WTC11 (cell line): ENCODE results near the gene LRMDA. TPM values are rescaled to one million over a fixed set of nuclear protein-coding genes. Genes with fewer than 3 reads are reported as not detected.

ENCODE experiments used
- ATAC-seq: fragments of 200-7000 bp; cut with Tn5 transposase; 2 replicates; pipeline ENCODE4 v1.10.0; 2021; ENCODE audit warnings: mild to moderate bottlenecking, moderate library complexity
- CTCF ChIA-PET: fragments of 300-600 bp; sonication (Branson Sonifier 250); formaldehyde crosslinking; loops from one replicate; lab custom pipeline; 2021; ENCODE audit warnings: antibody characterized with exemption; lab: Charles Lee
- POLR2A ChIA-PET: fragments of 350-600 bp; sonication (Branson Sonifier 250); formaldehyde crosslinking; loops from one replicate; lab custom pipeline; 2021; ENCODE audit warnings: antibody characterized with exemption; lab: Charles Lee
- DNase-seq: peaks from one replicate; pipeline ENCODE4 v3.0.0; 2021; ENCODE audit warnings: low spot score
- H3K27ac Mint-ChIP-seq: 2 replicates; pipeline ENCODE4 v1.8.0; 2021; ENCODE audit warnings: mixed read lengths
- H3K27me3 Mint-ChIP-seq: 2 replicates; pipeline ENCODE4 v1.8.0; 2021; ENCODE audit warnings: low read depth, mild to moderate bottlenecking, moderate library complexity, mixed read lengths
- H3K36me3 Mint-ChIP-seq: 2 replicates; pipeline ENCODE4 v1.8.0; 2021; ENCODE audit warnings: mixed read lengths
- H3K4me1 Mint-ChIP-seq: 2 replicates; pipeline ENCODE4 v1.8.0; 2022; ENCODE audit warnings: mixed read lengths
- H3K4me3 Mint-ChIP-seq: 2 replicates; pipeline ENCODE4 v1.8.0; 2021; ENCODE audit warnings: mild to moderate bottlenecking, moderate library complexity, mixed read lengths
- H3K9me3 Mint-ChIP-seq: 2 replicates; pipeline ENCODE4 v1.8.0; 2021; ENCODE audit warnings: mixed read lengths
- AFF4 ChIP-seq: sonication (generic); formaldehyde crosslinking; IDR thresholded peaks from 2 replicates; pipeline ENCODE4 v1.8.1; 2023; ENCODE audit warnings: mild to moderate bottlenecking, missing genetic modification reagents, borderline replicate concordance
- ARID4B ChIP-seq: sonication (generic); formaldehyde crosslinking; IDR thresholded peaks from 2 replicates; pipeline ENCODE4 v1.8.0; 2023; ENCODE audit warnings: missing genetic modification reagents, mild to moderate bottlenecking, borderline replicate concordance
- ATF2 ChIP-seq: sonication (generic); formaldehyde crosslinking; IDR thresholded peaks from 2 replicates; pipeline ENCODE4 v1.8.1; 2022; ENCODE audit warnings: low read depth, missing genetic modification reagents, borderline replicate concordance
- CREM ChIP-seq: sonication (generic); formaldehyde crosslinking; IDR thresholded peaks from 2 replicates; pipeline ENCODE4 v1.8.1; 2022; ENCODE audit warnings: mild to moderate bottlenecking, missing genetic modification reagents, moderate library complexity
- ETV6 ChIP-seq: sonication (generic); formaldehyde crosslinking; IDR thresholded peaks from 2 replicates; pipeline ENCODE4 v1.8.1; 2022; ENCODE audit warnings: mild to moderate bottlenecking, missing genetic modification reagents
- HMGXB4 ChIP-seq: sonication (generic); formaldehyde crosslinking; IDR thresholded peaks from 2 replicates; pipeline ENCODE4 v1.8.1; 2023; ENCODE audit warnings: mild to moderate bottlenecking, moderate library complexity, missing genetic modification reagents
- JAZF1 ChIP-seq: fragments of 250-450 bp; sonication (Bioruptor Pico); IDR thresholded peaks from 2 replicates; pipeline ENCODE4 v1.9.0; 2021; ENCODE audit warnings: moderate library complexity, mild to moderate bottlenecking, inconsistent platforms
- MAX ChIP-seq: sonication (generic); formaldehyde crosslinking; IDR thresholded peaks from 2 replicates; pipeline ENCODE4 v1.8.0; 2022; ENCODE audit warnings: mild to moderate bottlenecking, missing genetic modification reagents
- MLX ChIP-seq: sonication (generic); formaldehyde crosslinking; IDR thresholded peaks from 2 replicates; pipeline ENCODE4 v1.8.1; 2023; ENCODE audit warnings: mild to moderate bottlenecking, missing genetic modification reagents, moderate library complexity
- MYBL2 ChIP-seq: sonication (generic); formaldehyde crosslinking; IDR thresholded peaks from 2 replicates; pipeline ENCODE4 v1.8.1; 2023; ENCODE audit warnings: mild to moderate bottlenecking, moderate library complexity, missing genetic modification reagents
- NFE2L1 ChIP-seq: sonication (generic); formaldehyde crosslinking; IDR thresholded peaks from 2 replicates; pipeline ENCODE4 v1.8.1; 2023; ENCODE audit warnings: missing genetic modification reagents
- NR3C1 ChIP-seq: sonication (generic); formaldehyde crosslinking; conservative IDR thresholded peaks from 2 replicates; pipeline ENCODE4 v1.8.1; 2023; ENCODE audit warnings: low read depth, mild to moderate bottlenecking, missing genetic modification reagents
- PREB ChIP-seq: sonication (generic); formaldehyde crosslinking; IDR thresholded peaks from 2 replicates; pipeline ENCODE4 v1.8.1; 2022; ENCODE audit warnings: mild to moderate bottlenecking, missing genetic modification reagents, moderate library complexity, borderline replicate concordance
- SMAD3 ChIP-seq: sonication (generic); formaldehyde crosslinking; IDR thresholded peaks from 2 replicates; pipeline ENCODE4 v1.8.0; 2022; ENCODE audit warnings: missing genetic modification reagents, mild to moderate bottlenecking, borderline replicate concordance
- TCF7 ChIP-seq: sonication (generic); formaldehyde crosslinking; IDR thresholded peaks from 2 replicates; pipeline ENCODE4 v1.8.0; 2022; ENCODE audit warnings: mild to moderate bottlenecking, low read depth, missing genetic modification reagents, moderate library complexity
- ZNF121 ChIP-seq: sonication (generic); formaldehyde crosslinking; IDR thresholded peaks from 2 replicates; pipeline ENCODE4 v1.8.0; 2023; ENCODE audit warnings: missing genetic modification reagents
- ZNF219 ChIP-seq: sonication (generic); formaldehyde crosslinking; IDR thresholded peaks from 2 replicates; pipeline ENCODE4 v1.8.0; 2023; ENCODE audit warnings: missing genetic modification reagents, mild to moderate bottlenecking, borderline replicate concordance
- ZNF416 ChIP-seq: fragments of 250-450 bp; sonication (Bioruptor Pico); IDR thresholded peaks from 2 replicates; pipeline ENCODE4 v1.9.0; 2021; ENCODE audit warnings: mild to moderate bottlenecking, inconsistent platforms
- ZSCAN18 ChIP-seq: fragments of 250-450 bp; sonication (Bioruptor Pico); IDR thresholded peaks from 2 replicates; pipeline ENCODE4 v2.1.2; 2022; ENCODE audit warnings: mild to moderate bottlenecking, moderate library complexity
- total RNA-seq: library from RNA; stranded (reverse); gene quantifications from 3 replicates; pipeline ENCODE4 v1.2.3, GENCODE V29; 2021

The LRMDA gene
- total RNA-seq, 1 experiment from 2014 or later = 0.92 TPM

- Mint-ChIP-seq H3K27ac (no peak overlapping the region), H3K36me3 (no peaks in the 10 kb centered on the region), H3K9me3 (peaks cover 9% of the 10 kb centered on the region), H3K4me1 (peaks cover 10% of the 10 kb centered on the region), H3K27me3 (no peaks in the 10 kb centered on the region), H3K4me3 (no peak overlapping the region)
- ChIA-PET POLR2A (no interaction called here), CTCF (no interaction called here)
- ATAC-seq (no peak), DNase-seq (no peak)
- TF ChIP-seq ZNF219 (CRISPR knock-in tag) (no peak), CREM (CRISPR knock-in tag) (no peak), NFE2L1 (CRISPR knock-in tag) (no peak), NR3C1 (CRISPR knock-in tag) (no peak), PREB (CRISPR knock-in tag) (no peak), AFF4 (no peak), TCF7 (CRISPR knock-in tag) (no peak), ZNF416 (CRISPR knock-in tag) (no peak), MLX (no peak), ARID4B (no peak)
Observed at GRCh38 chr10:76382381-76382851, 951.0 kb downstream of the LRMDA start.

GRCh38 chr10:76388321-76389023 lies 957.0 kb downstream of the LRMDA start:
- Mint-ChIP-seq H3K4me3 (no peak overlapping the region), H3K36me3 (no peaks in the 10 kb centered on the region), H3K27ac (no peak overlapping the region), H3K4me1 (no peaks in the 10 kb centered on the region), H3K9me3 (no peaks in the 10 kb centered on the region; the same call in 1 of the 2 replicates), H3K27me3 (no peaks in the 10 kb centered on the region)
- CTCF ChIA-PET = no interaction called here
- POLR2A ChIA-PET = no interaction called here
- ATAC-seq = no peak
- no peak for DNase-seq
- TF ChIP-seq SMAD3 (CRISPR knock-in tag) = no peak
- TF ChIP-seq MAX (CRISPR knock-in tag) = no peak
- TF ChIP-seq JAZF1 (CRISPR knock-in tag) = no peak
- TF ChIP-seq ETV6 (CRISPR knock-in tag) = no peak
- no peak for TF ChIP-seq ZSCAN18 (CRISPR knock-in tag)
- TF ChIP-seq ZNF121 (CRISPR knock-in tag) = no peak
- no peak for TF ChIP-seq HMGXB4 (CRISPR knock-in tag)
- no peak for TF ChIP-seq ATF2 (CRISPR knock-in tag)
- no peak for TF ChIP-seq TCF7 (CRISPR knock-in tag)
- TF ChIP-seq MYBL2 (CRISPR knock-in tag) = no peak
